BJ (cell line): ENCODE measurements around the gene FASTKD1. TPM values are rescaled to one million over a fixed set of nuclear protein-coding genes. Genes with fewer than 3 reads are reported as not detected.
"Not testable (repeated sequence)": the region's sequence is repeated elsewhere in the genome, so short reads cannot be mapped to it uniquely, and the experiment has no call there.

Source experiments
- CTCF ChIA-PET: fragments of 350-600 bp; formaldehyde crosslinking; extraction: SDS; loops from one replicate; lab custom pipeline; 2021; ENCODE audit warnings: antibody characterized with exemption, inconsistent platforms; lab: Yijun Ruan, JAX
- POLR2A ChIA-PET: fragments of 300-600 bp; sonication (Branson Sonifier 250); formaldehyde crosslinking; extraction: SDS; loops from one replicate; lab custom pipeline; 2021; ENCODE audit warnings: antibody characterized with exemption; lab: Charles Lee
- DNase-seq: peaks from one replicate; pipeline ENCODE4 v3.0.0-alpha.2; 2011; ENCODE audit warnings: low read depth
- H3K27me3 ChIP-seq: 2 replicates; pipeline ENCODE4 v1.6.0; 2011; ENCODE audit warnings: low read length; ENCODE audit not compliant: control insufficient read depth, insufficient read depth
- H3K36me3 ChIP-seq: 2 replicates; pipeline ENCODE4 v1.5.1; 2011; ENCODE audit warnings: low read length; ENCODE audit not compliant: control insufficient read depth, insufficient read depth
- H3K4me3 ChIP-seq: 2 replicates; pipeline ENCODE4 v1.5.1; 2011; ENCODE audit warnings: low read depth, mild to moderate bottlenecking, control low read depth, low read length
- CTCF ChIP-seq: IDR thresholded peaks from 2 replicates; pipeline ENCODE4 v1.5.1; 2011; ENCODE audit warnings: low read depth, mild to moderate bottlenecking, control low read depth, inconsistent platforms, low read length, moderate library complexity; ENCODE audit not compliant: insufficient read depth
- polyA plus RNA-seq: library from polyadenylated mRNA; depleted of rRNA; stranded (reverse); fragments of >200 nt; gene quantifications from 2 replicates; pipeline ENCODE4 v1.2.3, GENCODE V29; 2011

The FASTKD1 gene
- polyA plus RNA-seq, 1 experiment, result 5.8 TPM

GRCh38 chr2:169585673-169586072 lies 12.0 kb upstream of the FASTKD1 start:
- Histone ChIP-seq H3K4me3 (peak overlapping the region; percentile 69), H3K36me3 (no peaks in the 10 kb centered on the region), H3K27me3 (no peaks in the 10 kb centered on the region)
- POLR2A ChIA-PET, result no interaction called here
- CTCF ChIA-PET, result no interaction called here
- no peak for DNase-seq
- no peak for TF ChIP-seq CTCF

GRCh38 chr2:169584005-169584877 lies 10.6 kb upstream of the FASTKD1 start, which contains the start of gene PPIG:
Gene PPIG, plus strand, starts transcription at chr2:169584351. Its CDS starts 19,691 bp downstream, at chr2:169604042.
- Histone ChIP-seq H3K36me3 (no peaks in the 10 kb centered on the region), H3K4me3 (peak within 1 kb of the TSS; percentile 69), H3K27me3 (no peaks in the 10 kb centered on the region)
- peak; percentile 43 for DNase-seq
- POLR2A ChIA-PET, result no interaction called here
- TF ChIP-seq CTCF, result no peak
- CTCF ChIA-PET, result interaction anchor here (1.0 kb wide), 1 partner anchor 19 kb away, joined by 3 read pairs; no protein-coding TSS in a partner anchor

GRCh38 chr2:169583518-169583917 lies 9.9 kb upstream of the FASTKD1 start:
- TF ChIP-seq CTCF, result no peak
- Histone ChIP-seq H3K27me3 (0 out of 2 replicates have a peak, but pooled peaks cover 1% of the 10 kb centered on the region), H3K4me3 (no peak overlapping the region), H3K36me3 (no peaks in the 10 kb centered on the region)
- CTCF ChIA-PET, result interaction anchor here (1.0 kb wide), 1 partner anchor 20 kb away, joined by 3 read pairs; no protein-coding TSS in a partner anchor
- DNase-seq, result no peak
- POLR2A ChIA-PET, result no interaction called here

GRCh38 chr2:169582552-169583266 lies 9.0 kb upstream of the FASTKD1 start:
- CTCF ChIA-PET, POLR2A ChIA-PET, H3K36me3 ChIP-seq, H3K27me3 ChIP-seq, DNase-seq, H3K4me3 ChIP-seq: not testable (repeated sequence)

- ChIA-PET CTCF (no interaction called here), POLR2A (no interaction called here)
- Histone ChIP-seq H3K27me3 (0 out of 2 replicates have a peak, but pooled peaks cover 1% of the 10 kb centered on the region), H3K36me3 (no peaks in the 10 kb centered on the region), H3K4me3 (no peak overlapping the region)
- no peak for DNase-seq
- TF ChIP-seq CTCF, result no peak
Measured at GRCh38 chr2:169579044-169579443, 5.4 kb upstream of the FASTKD1 start.

GRCh38 chr2:169575264-169575663 lies 1.6 kb upstream of the FASTKD1 start:
- H3K27me3 ChIP-seq, DNase-seq, H3K36me3 ChIP-seq, POLR2A ChIA-PET, H3K4me3 ChIP-seq, CTCF ChIA-PET: not testable (repeated sequence)

GRCh38 chr2:169574539-169574938 lies 874 bp upstream of the FASTKD1 start:
- POLR2A ChIA-PET, result not testable (repeated sequence)

More at GRCh38 chr2:169574539-169574938, 874 bp upstream of the FASTKD1 start:
- DNase-seq, CTCF ChIA-PET, H3K36me3 ChIP-seq, H3K27me3 ChIP-seq, H3K4me3 ChIP-seq: not testable (repeated sequence)
